Choroid plexus epithelial cell (primary cell): ENCODE results near the gene RUNX3.

Experiments
- DNase-seq: peaks from one replicate; pipeline ENCODE4 v3.0.0-alpha.2; 2010; ENCODE audit warnings: low read depth
- H3K4me3 ChIP-seq: 2 replicates; pipeline ENCODE4 v1.5.1; 2011; ENCODE audit warnings: low read depth, mild to moderate bottlenecking, control low read depth, low read length, moderate library complexity
- CTCF ChIP-seq: conservative IDR thresholded peaks from 2 replicates; pipeline ENCODE4 v1.5.1; 2011; ENCODE audit warnings: low read depth, mild to moderate bottlenecking, control low read depth, inconsistent platforms, low read length, moderate library complexity

RUNX3 gene

GRCh38 chr1:24951810-24952412, 21.8 kb upstream of the RUNX3 start:
- DNase-seq = no peak
- no peak overlapping the region for H3K4me3 ChIP-seq
- no peak for TF ChIP-seq CTCF

GRCh38 chr1:24951337-24951736, 21.3 kb upstream of the RUNX3 start:
- H3K4me3 ChIP-seq = no peak overlapping the region
- no peak for DNase-seq
- no peak for TF ChIP-seq CTCF

GRCh38 chr1:24949331-24949881, 19.3 kb upstream of the RUNX3 start:
- TF ChIP-seq CTCF = no peak
- no peak overlapping the region for H3K4me3 ChIP-seq
- peak; percentile 70 for DNase-seq

- no peak overlapping the region for H3K4me3 ChIP-seq
- no peak for TF ChIP-seq CTCF
- no peak for DNase-seq
Observed at GRCh38 chr1:24948079-24948827, 18.2 kb upstream of the RUNX3 start.

GRCh38 chr1:24946861-24947658, 17.0 kb upstream of the RUNX3 start:
- TF ChIP-seq CTCF = no peak
- no peak overlapping the region for H3K4me3 ChIP-seq
- no peak for DNase-seq

- no peak for DNase-seq
- TF ChIP-seq CTCF = no peak
- H3K4me3 ChIP-seq = no peak overlapping the region
Observed at GRCh38 chr1:24945354-24946326, 15.6 kb upstream of the RUNX3 start.
